Measurements from ENCODE around the gene FGD2. TPM values are rescaled to one million over a fixed set of nuclear protein-coding genes. Genes with fewer than 3 reads are reported as not detected.

Gene FGD2
- total and polyA plus RNA-seq, 2 of the 4 experiments (the other 2 are of a cell fraction) = 0.07 TPM; not detected in 1

- Histone ChIP-seq H3K36me3 (ENCODE audit: control insufficient read depth, insufficient read depth, low read length) (no peaks in the 10 kb centered on the region), H4K5ac (ENCODE audit: low read depth, low read length) (no peak overlapping the region), H3K56ac (ENCODE audit: extremely low read depth, insufficient read depth, low read length) (no peak overlapping the region), H2BK20ac (ENCODE audit: low read depth, low read length) (no peak overlapping the region), H3K23ac (ENCODE audit: low read depth, low read length) (no peak overlapping the region), H2AFZ (replicated peaks; ENCODE audit: low read length, poor library complexity) (no peak overlapping the region), H3K14ac (replicated peaks; ENCODE audit: low read depth, low read length) (no peak overlapping the region), H2BK15ac (ENCODE audit: low read depth, low read length) (no peak overlapping the region), H3K9me1 (ENCODE audit: insufficient read depth, low read length) (no peaks in the 10 kb centered on the region), H3K79me1 (ENCODE audit: low read depth in 1 of 2, low read length in 2 of 2) (no peaks in the 10 kb centered on the region), H3K18ac (ENCODE audit: low read depth, low read length) (no peak overlapping the region), H2AK9ac (replicated peaks; ENCODE audit: low read depth, low read length, poor library complexity) (no peak overlapping the region), H4K8ac (ENCODE audit: low read depth in 2 of 2, low read length in 2 of 2) (no peak overlapping the region), H2BK120ac (ENCODE audit: low read depth, low read length) (no peak overlapping the region), H3K4me1 (ENCODE audit: control insufficient read depth, insufficient read depth, low read length) (no peaks in the 10 kb centered on the region; the same call in 1 of the 2 replicates), H3K9ac (ENCODE audit: low read depth, low read length) (no peak overlapping the region), H4K20me1 (ENCODE audit: insufficient read depth, low read length) (no peaks in the 10 kb centered on the region), H3K27ac (ENCODE audit: insufficient read depth, low read length) (no peak overlapping the region), H2BK5ac (ENCODE audit: low read depth, low read length, poor library complexity, severe bottlenecking) (no peak overlapping the region), H3K4me3 (ENCODE audit: insufficient read depth, low read depth, low read length) (no peak overlapping the region), H3K9me3 (ENCODE audit: control insufficient read depth, insufficient read depth, low read length) (no peaks in the 10 kb centered on the region), H2AK5ac (ENCODE audit: low read depth, low read length) (no peak overlapping the region), H3K4ac (ENCODE audit: low read depth, low read length) (no peak overlapping the region), H3K27me3 (ENCODE audit: control insufficient read depth, insufficient read depth, low read length) (peaks cover 6% of the 10 kb centered on the region), H3K4me2 (ENCODE audit: low read depth, low read length) (no peak overlapping the region), H4K91ac (ENCODE audit: insufficient read depth, low read depth, low read length) (no peak overlapping the region)
- no peak for DNase-seq
- no peak for ATAC-seq (ENCODE audit: low read depth)
- ChIA-PET CTCF (no interaction called here), POLR2A (ENCODE audit: unreplicated experiment) (no interaction called here)
- WGBS, 2 experiments (ENCODE audit: extremely low coverage in 2 of 2, insufficient read length in 1 of 2) = no CpG with 5 or more reads among the region's 3 CpGs
- TF ChIP-seq SMC3 (IDR thresholded peaks at IDR 0.05; ENCODE audit: low read depth, low read length) (no peak), CHD1 (IDR thresholded peaks at IDR 0.05; ENCODE audit: low read depth, low read length) (no peak), CEBPB (IDR thresholded peaks at IDR 0.05; ENCODE audit: low read depth, low read length) (no peak), BHLHE40 (IDR thresholded peaks at IDR 0.05; ENCODE audit: low read depth, low read length) (no peak), POLR2A (IDR thresholded peaks at IDR 0.05; ENCODE audit: low read depth, low read length) (no peak), FOS (IDR thresholded peaks at IDR 0.05; ENCODE audit: low read depth, low read length) (no peak), RFX5 (IDR thresholded peaks at IDR 0.05; ENCODE audit: low read depth, low read length) (no peak), CTCF (conservative IDR thresholded peaks at IDR 0.05; ENCODE audit: low read depth, low read length) (no peak), RAD21 (IDR thresholded peaks at IDR 0.05; ENCODE audit: low read length) (no peak), MAFK (IDR thresholded peaks at IDR 0.05; ENCODE audit: low read depth, low read length) (no peak), ELK1 (IDR thresholded peaks at IDR 0.05; ENCODE audit: borderline replicate concordance, low read depth, low read length) (no peak), RCOR1 (IDR thresholded peaks at IDR 0.05; ENCODE audit: insufficient replicate concordance, low read length) (no peak), MAZ (IDR thresholded peaks at IDR 0.05; ENCODE audit: borderline replicate concordance, low read depth, low read length) (no peak), MXI1 (IDR thresholded peaks at IDR 0.05; ENCODE audit: borderline replicate concordance, low read depth, low read length) (no peak), NFE2L2 (IDR thresholded peaks at IDR 0.05; ENCODE audit: low read depth, low read length) (no peak), USF2 (IDR thresholded peaks at IDR 0.05; ENCODE audit: low read depth, low read length) (no peak)
- intact Hi-C loops (cut with micrococcal nuclease) = no loop called here
- no TSS peak for BruUV-seq (replicated peaks)
- in situ Hi-C loops (cut with MboI; ENCODE audit: low sequenced_read_pairs) = no loop called here
- dilution Hi-C loops (cut with HindIII; ENCODE audit: low sequenced_read_pairs, unreplicated experiment) = no loop called here
Observed at GRCh38 chr6:37042150-37042549, 36.7 kb downstream of the FGD2 start.
